K562 (cell line): Measurements from ENCODE around the gene PPHLN1.

Source experiments
- CEBPZ ChIP-seq: fragments of 150-350 bp; IDR thresholded peaks from 2 replicates; pipeline ENCODE4 v1.6.1; 2014; ENCODE audit warnings: low read depth, mild to moderate bottlenecking, low read length, borderline replicate concordance
- EP300 ChIP-seq: IDR thresholded peaks from 2 replicates; pipeline ENCODE4 v1.6.1; 2012; ENCODE audit warnings: low read length, improper control_type of control experiment
- EZH2 ChIP-seq: IDR thresholded peaks from 2 replicates; pipeline ENCODE4 v1.6.1; 2012; ENCODE audit warnings: low read depth, mild to moderate bottlenecking, inconsistent platforms, low read length, borderline replicate concordance
- FOXM1 ChIP-seq, 2 experiments: fragments of 450-650 bp in 1 of 2; sonication (generic) in 1 of 2; formaldehyde crosslinking in 1 of 2; IDR thresholded peaks; 2 replicates each; pipeline versions ENCODE4 v1.6.1 to v1.9.0; 2017 to 2022; ENCODE audit warnings: low read depth in 2 of 2, mild to moderate bottlenecking in 2 of 2, missing genetic modification reagents in 1 of 2, moderate library complexity in 1 of 2
- L3MBTL2 ChIP-seq: fragments of 450-650 bp; IDR thresholded peaks from 2 replicates; pipeline ENCODE4 v1.6.1; 2016; ENCODE audit warnings: mild to moderate bottlenecking, moderate library complexity
- MTF1 ChIP-seq: fragments of 250-450 bp; sonication (Bioruptor Pico); IDR thresholded peaks from 2 replicates; pipeline ENCODE4 v1.9.0; 2021; ENCODE audit warnings: moderate library complexity, mild to moderate bottlenecking, inconsistent platforms, borderline replicate concordance
- POU5F1 ChIP-seq: fragments of 150-350 bp; IDR thresholded peaks from 2 replicates; pipeline ENCODE4 v1.6.1; 2014; ENCODE audit warnings: borderline replicate concordance, low read length, low read depth, mild to moderate bottlenecking; ENCODE audit not compliant: partially characterized antibody
- SPI1 ChIP-seq: IDR thresholded peaks from 2 replicates; pipeline ENCODE4 v1.6.1; 2011; ENCODE audit warnings: low read depth, low read length, control low read depth, borderline replicate concordance
- ZFX ChIP-seq: sonication (generic); formaldehyde crosslinking; IDR thresholded peaks from 2 replicates; pipeline ENCODE4 v1.8.0; 2022; ENCODE audit warnings: mild to moderate bottlenecking, missing genetic modification reagents, moderate library complexity
- ZZZ3 ChIP-seq: fragments of 450-650 bp; IDR thresholded peaks from 2 replicates; pipeline ENCODE4 v1.6.1; 2016; ENCODE audit warnings: antibody characterized with exemption, mild to moderate bottlenecking, moderate library complexity

DNA sequence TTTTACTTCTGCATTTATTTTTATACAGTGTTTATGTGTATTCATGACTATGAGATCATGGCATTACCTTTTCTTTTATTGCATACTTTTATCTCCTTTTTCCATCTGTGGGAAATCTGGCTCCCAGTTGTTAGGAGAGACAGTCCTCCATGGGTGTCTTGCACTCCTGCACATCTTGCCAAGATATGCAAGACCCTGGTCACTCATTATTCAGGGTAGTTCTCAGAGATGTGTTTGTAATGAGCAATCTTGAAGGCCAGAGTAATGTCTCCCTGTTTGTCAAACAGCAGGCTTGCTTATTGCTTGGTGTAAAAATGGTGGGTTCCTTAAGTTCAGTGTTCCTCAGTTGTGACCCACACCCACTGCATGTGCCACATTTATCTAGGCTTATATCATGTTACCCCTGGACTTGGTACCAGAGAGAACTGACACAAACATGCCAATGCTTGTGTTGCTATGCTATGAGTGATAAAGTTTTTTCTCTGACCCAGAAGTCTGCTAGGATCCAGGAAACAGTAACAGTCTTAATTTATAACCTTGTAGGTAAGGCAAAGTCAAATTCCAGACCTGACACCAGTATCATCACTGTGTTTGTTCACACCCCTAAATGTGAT is 36.8 kb downstream of the PPHLN1 start:
- TF ChIP-seq EZH2 (no peak), FOXM1 (IDR thresholded peaks at IDR 0.05; ENCODE audit: low read depth) (no peak), FOXM1 (CRISPR knock-in tag; IDR thresholded peaks at IDR 0.05; ENCODE audit: low read depth) (no peak), MTF1 (CRISPR knock-in tag) (no peak), POU5F1 (no peak), SPI1 (no peak), ZZZ3 (no peak), L3MBTL2 (no peak), ZFX (CRISPR knock-in tag) (no peak), CEBPZ (no peak), EP300 (no peak)
